ENCODE measurements around the gene OTUD1.

GRCh38 chr10:23413629-23414089 is 25.2 kb upstream of the OTUD1 start:
- TF ChIP-seq CTCF (conservative IDR thresholded peaks at IDR 0.05 in 1 of 2, IDR thresholded peaks at IDR 0.05 in 1 of 2; ENCODE audit: low read depth in 1 of 2, low read length in 2 of 2) (no peak), EZH2 (IDR thresholded peaks at IDR 0.05; ENCODE audit: low read length, missing control alignments) (no peak)

Measured in fibroblast of lung (primary cell).